ENCODE data around the gene NFAT5.

NFAT5 gene

GRCh38 chr16:69744363-69745231, 178.8 kb downstream of the NFAT5 start:
- no peak for DNase-seq

- no peak for DNase-seq
Measured at GRCh38 chr16:69745232-69745612, 179.5 kb downstream of the NFAT5 start.

DNA sequence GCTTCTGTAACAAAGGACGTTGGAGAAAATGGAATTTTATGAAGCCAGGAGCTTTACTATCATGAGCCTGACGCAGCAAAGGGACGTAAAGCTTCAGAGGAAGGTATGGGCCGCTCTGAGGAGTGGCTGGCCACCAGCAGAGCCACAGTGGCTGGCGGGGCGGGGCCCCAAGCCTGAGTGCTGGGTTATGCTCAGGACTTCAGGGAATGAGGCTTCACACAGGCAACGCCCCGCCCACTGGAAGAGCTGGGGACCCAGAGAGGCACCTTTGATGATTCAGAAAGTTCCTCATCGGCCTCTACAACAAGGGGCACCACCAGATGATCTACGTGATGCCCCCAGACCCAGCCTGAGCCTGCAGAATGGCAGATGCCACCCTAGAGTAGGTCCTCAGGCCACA, 180.2 kb downstream of the NFAT5 start:
- no peak for DNase-seq

GRCh38 chr16:69747115-69747514, 181.3 kb downstream of the NFAT5 start:
- no peak for DNase-seq

DNA sequence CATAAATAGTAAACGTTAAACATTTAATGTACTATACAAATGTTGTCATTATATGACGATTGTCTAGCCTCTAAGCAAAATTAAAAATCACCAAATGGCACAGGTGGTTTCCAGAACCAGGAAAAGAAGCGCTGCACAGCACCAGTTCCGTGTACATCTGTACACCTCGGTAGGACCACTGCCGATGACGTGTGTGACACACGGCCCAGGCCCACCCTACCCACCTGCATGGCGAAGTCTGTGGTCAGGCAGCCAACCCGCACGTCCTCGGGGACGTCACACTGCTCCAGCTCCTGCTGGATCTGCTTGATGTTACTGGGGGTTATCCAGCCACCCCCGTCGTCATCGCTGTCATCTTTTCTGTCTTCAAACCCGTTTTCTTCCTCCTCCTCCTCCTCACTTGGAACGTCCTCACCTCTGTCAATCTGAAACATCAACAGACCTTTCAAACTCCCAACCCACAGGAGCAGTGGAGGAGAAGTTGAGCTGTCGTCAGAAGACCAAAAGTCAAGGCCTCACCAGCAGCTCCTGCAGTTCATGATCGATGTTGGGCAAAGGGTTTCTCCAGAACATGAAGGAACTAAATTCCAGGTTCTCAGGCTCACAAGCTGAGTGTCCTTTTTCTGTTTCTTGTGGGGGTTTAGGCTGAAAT, 183.1 kb downstream of the NFAT5 start:
- no peak for DNase-seq

DNA sequence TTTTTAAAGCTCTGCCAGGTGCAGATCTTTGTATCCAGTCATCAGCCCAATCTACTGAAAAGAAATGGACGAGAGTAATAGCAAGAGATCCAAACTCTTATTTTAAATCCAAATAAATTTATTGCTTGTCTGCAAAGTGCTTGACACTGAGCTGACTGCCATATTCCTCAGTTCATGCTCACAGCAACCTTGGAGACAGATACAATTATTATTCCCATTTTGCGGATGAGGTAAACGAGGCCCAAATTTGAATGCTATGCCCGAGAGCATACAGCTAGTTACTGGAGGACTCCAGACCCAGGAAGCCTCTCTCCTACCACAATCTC, 188.3 kb downstream of the NFAT5 start:
- no peak for DNase-seq
